Kidney epithelial cell (primary cell): ENCODE measurements around the gene FBXO3. TPM values are rescaled to one million over a fixed set of nuclear protein-coding genes. Genes with fewer than 3 reads are reported as not detected.

Source experiments
- DNase-seq: peaks from one replicate; pipeline ENCODE4 v3.0.0-alpha.2; 2010; ENCODE audit warnings: low read depth
- H3K27me3 ChIP-seq: 2 replicates; pipeline ENCODE4 v1.6.0; 2011; ENCODE audit warnings: low read length; ENCODE audit not compliant: control insufficient read depth, insufficient read depth
- H3K36me3 ChIP-seq: 2 replicates; pipeline ENCODE4 v1.5.1; 2011; ENCODE audit warnings: low read length; ENCODE audit not compliant: control insufficient read depth, insufficient read depth
- H3K4me3 ChIP-seq: 2 replicates; pipeline ENCODE4 v1.5.1; 2011; ENCODE audit warnings: low read depth, mild to moderate bottlenecking, control low read depth, low read length
- CTCF ChIP-seq: IDR thresholded peaks from 2 replicates; pipeline ENCODE4 v1.5.1; 2011; ENCODE audit warnings: mild to moderate bottlenecking, moderate library complexity, low read length, control low read depth, inconsistent platforms; ENCODE audit not compliant: insufficient read depth, poor library complexity, severe bottlenecking
- total RNA-seq: library from RNA; depleted of rRNA; stranded (reverse); fragments of >200 nt; gene quantifications from 2 replicates; pipeline ENCODE4 v1.2.3, GENCODE V29; 2015

FBXO3 gene
- total RNA-seq, 1 donor from 2014 or later = 34.6 TPM

GRCh38 chr11:33706966-33707365, 67.4 kb downstream of the FBXO3 start:
- DNase-seq = no peak
- no peak overlapping the region for H3K4me3 ChIP-seq
- TF ChIP-seq CTCF = no peak
- peaks cover 3% of the 10 kb centered on the region for H3K36me3 ChIP-seq
- no peaks in the 10 kb centered on the region for H3K27me3 ChIP-seq

- Histone ChIP-seq H3K27me3 (no peaks in the 10 kb centered on the region), H3K36me3 (peaks cover 3% of the 10 kb centered on the region), H3K4me3 (no peak overlapping the region)
- no peak for TF ChIP-seq CTCF
- no peak for DNase-seq
These were observed 67.8 kb downstream of the FBXO3 start for GRCh38 chr11:33706546-33706945.

GRCh38 chr11:33704240-33705002, 69.9 kb downstream of the FBXO3 start:
- no peak overlapping the region for H3K4me3 ChIP-seq
- no peaks in the 10 kb centered on the region for H3K27me3 ChIP-seq
- no peak for DNase-seq
- H3K36me3 ChIP-seq = peaks cover 2% of the 10 kb centered on the region
- peak; percentile 9 for TF ChIP-seq CTCF

GRCh38 chr11:33703788-33704187, 70.5 kb downstream of the FBXO3 start:
- TF ChIP-seq CTCF = no peak
- H3K36me3 ChIP-seq = peaks cover 2% of the 10 kb centered on the region
- no peak for DNase-seq
- no peak overlapping the region for H3K4me3 ChIP-seq
- H3K27me3 ChIP-seq = no peaks in the 10 kb centered on the region

GRCh38 chr11:33703234-33703633, 71.1 kb downstream of the FBXO3 start:
- DNase-seq = no peak
- no peak for TF ChIP-seq CTCF
- Histone ChIP-seq H3K27me3 (no peaks in the 10 kb centered on the region), H3K36me3 (peaks cover 2% of the 10 kb centered on the region), H3K4me3 (no peak overlapping the region)
